Kidney epithelial cell (primary cell): ENCODE measurements around the gene MAP2K2. TPM values are rescaled to one million over a fixed set of nuclear protein-coding genes. Genes with fewer than 3 reads are reported as not detected.

ENCODE experiments used
- DNase-seq: peaks from one replicate; pipeline ENCODE4 v3.0.0-alpha.2; 2010; ENCODE audit warnings: low read depth
- H3K27me3 ChIP-seq: 2 replicates; pipeline ENCODE4 v1.6.0; 2011; ENCODE audit warnings: low read length; ENCODE audit not compliant: control insufficient read depth, insufficient read depth
- H3K36me3 ChIP-seq: 2 replicates; pipeline ENCODE4 v1.5.1; 2011; ENCODE audit warnings: low read length; ENCODE audit not compliant: control insufficient read depth, insufficient read depth
- H3K4me3 ChIP-seq: 2 replicates; pipeline ENCODE4 v1.5.1; 2011; ENCODE audit warnings: low read depth, mild to moderate bottlenecking, control low read depth, low read length
- total RNA-seq: library from RNA; depleted of rRNA; stranded (reverse); fragments of >200 nt; gene quantifications from 2 replicates; pipeline ENCODE4 v1.2.3, GENCODE V29; 2015
- TF ChIP-seq, protein P1 (sequence below): IDR thresholded peaks from 2 replicates; pipeline ENCODE4 v1.5.1; 2011; ENCODE audit warnings: mild to moderate bottlenecking, moderate library complexity, low read length, control low read depth, inconsistent platforms; ENCODE audit not compliant: insufficient read depth, poor library complexity, severe bottlenecking

Gene MAP2K2
- total RNA-seq, 1 donor from 2014 or later: 198 TPM

DNA sequence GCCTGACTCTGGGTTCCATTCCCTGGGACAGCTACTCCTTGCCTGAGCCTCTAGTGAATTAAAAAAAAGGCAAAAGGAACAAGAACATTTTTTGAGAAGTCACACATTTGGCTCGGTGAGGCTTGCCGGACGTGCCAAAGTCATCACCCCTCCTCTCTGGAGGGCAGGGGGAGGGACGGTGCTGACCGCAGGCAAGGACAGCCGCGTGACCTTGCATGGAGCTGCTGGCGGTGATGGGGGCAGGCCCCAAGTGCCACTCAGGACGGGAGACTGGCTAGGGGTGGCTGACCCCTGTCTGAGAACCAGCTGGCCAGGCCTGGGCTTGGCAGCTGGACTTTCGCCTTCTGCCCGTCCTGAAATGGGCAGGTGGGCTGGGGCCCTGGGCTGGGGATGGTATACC is 26.4 kb downstream of the MAP2K2 start:
- no peaks in the 10 kb centered on the region for H3K36me3 ChIP-seq
- H3K27me3 ChIP-seq: no peaks in the 10 kb centered on the region
- DNase-seq: no peak
- TF ChIP-seq, protein P1, sequence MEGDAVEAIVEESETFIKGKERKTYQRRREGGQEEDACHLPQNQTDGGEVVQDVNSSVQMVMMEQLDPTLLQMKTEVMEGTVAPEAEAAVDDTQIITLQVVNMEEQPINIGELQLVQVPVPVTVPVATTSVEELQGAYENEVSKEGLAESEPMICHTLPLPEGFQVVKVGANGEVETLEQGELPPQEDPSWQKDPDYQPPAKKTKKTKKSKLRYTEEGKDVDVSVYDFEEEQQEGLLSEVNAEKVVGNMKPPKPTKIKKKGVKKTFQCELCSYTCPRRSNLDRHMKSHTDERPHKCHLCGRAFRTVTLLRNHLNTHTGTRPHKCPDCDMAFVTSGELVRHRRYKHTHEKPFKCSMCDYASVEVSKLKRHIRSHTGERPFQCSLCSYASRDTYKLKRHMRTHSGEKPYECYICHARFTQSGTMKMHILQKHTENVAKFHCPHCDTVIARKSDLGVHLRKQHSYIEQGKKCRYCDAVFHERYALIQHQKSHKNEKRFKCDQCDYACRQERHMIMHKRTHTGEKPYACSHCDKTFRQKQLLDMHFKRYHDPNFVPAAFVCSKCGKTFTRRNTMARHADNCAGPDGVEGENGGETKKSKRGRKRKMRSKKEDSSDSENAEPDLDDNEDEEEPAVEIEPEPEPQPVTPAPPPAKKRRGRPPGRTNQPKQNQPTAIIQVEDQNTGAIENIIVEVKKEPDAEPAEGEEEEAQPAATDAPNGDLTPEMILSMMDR: no peak
- H3K4me3 ChIP-seq: no peak overlapping the region

DNA sequence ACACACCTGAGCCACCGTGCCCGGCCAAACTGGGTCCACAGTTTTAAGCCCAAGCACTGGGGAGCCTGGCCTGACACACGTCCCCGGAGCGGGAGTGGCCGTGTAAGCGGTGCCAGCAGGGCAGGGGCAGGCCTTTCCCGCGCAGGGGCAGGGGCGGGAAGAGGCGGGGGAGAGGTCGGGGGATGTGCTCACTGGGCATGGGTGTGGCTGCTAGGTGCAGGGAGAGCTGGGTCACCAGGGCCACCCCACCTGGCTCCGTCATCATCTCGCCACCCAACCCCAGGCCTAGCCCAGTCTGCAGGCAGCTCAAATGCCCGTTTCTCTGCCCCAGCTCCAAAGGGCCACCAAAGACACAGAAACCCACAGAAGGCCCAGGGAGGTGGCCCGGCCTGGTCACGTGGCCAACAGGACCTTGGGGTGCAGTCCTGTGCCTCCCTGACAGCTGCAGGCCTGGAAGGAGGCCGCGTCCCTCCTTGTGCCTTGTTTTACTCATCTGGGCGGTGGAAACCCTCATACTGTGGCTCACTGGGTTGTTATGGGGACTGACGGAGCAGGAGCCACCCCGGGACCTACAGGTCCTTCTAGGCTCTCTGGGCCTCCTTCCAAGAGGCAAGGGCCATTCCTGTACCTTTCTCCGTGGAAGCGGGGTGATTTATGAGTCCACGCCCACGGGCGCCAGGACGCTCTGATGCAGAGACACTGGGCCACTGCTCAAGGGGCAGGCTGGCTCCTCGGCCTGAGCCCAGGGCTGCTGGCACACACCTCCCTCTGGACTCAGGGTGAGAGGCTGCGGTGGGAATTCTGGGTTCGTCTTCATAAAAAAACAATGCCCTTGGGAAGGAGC is 27.7 kb downstream of the MAP2K2 start:
- TF ChIP-seq, protein P1: no peak
- H3K27me3 ChIP-seq: no peaks in the 10 kb centered on the region
- DNase-seq: no peak
- no peaks in the 10 kb centered on the region for H3K36me3 ChIP-seq
- H3K4me3 ChIP-seq: no peak overlapping the region

DNA sequence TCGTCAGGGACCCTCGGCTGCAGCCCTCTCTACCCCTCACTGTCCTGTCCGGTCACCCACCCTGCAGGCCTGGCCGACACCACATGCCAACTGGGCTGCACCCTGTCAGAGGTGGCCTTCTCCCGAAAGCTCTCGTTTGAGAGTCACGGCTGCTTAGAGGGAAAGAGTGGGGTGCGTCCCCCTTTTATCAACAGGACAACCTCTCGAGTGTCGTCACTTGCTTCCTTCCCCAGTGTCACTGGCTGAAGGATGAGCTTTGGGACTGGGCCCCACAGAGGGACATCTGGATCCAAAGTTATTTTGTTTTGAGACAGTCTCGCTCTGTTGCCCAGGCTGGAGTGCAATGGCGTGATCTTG is 28.5 kb downstream of the MAP2K2 start:
- Histone ChIP-seq H3K36me3 (no peaks in the 10 kb centered on the region), H3K27me3 (no peaks in the 10 kb centered on the region), H3K4me3 (no peak overlapping the region)
- no peak for DNase-seq
- TF ChIP-seq, protein P1: no peak

DNA sequence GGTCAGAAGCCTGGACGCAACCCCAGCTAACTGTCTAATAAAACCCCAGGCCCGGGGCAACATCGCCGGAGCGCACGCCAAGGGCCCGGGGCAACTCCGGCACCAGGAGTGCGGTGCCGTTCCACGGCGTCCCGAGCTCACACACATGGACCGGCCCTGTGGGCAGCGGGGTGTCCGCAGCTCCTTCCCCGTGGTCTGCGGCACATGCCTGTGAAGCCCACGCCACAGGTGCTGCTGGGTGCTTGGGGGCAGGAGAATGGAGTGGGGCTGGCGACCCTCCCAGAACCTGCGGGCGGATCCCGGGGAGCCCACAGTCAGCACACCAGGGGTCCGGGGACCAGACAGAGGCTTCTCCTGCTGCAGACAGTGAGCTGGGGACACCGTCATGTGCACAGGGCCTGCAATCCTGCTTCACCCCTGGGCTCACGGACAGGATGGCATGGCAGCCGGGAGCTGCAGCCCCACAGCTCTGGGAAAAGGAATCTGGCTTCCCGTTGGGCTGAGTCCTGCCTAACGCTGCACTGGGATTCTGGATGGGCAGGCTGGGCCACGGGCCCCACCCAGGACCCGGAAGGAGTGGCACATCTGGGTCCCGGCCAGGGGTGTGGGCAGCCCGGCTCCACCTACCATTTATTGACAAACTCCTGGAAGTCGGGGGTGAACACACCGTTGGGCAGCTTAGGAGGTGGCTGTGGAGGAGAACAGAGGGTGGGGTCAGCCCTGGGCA is 29.0 kb downstream of the MAP2K2 start:
- Histone ChIP-seq H3K36me3 (no peaks in the 10 kb centered on the region), H3K27me3 (no peaks in the 10 kb centered on the region), H3K4me3 (no peak overlapping the region)
- no peak for DNase-seq
- TF ChIP-seq, protein P1: no peak

DNA sequence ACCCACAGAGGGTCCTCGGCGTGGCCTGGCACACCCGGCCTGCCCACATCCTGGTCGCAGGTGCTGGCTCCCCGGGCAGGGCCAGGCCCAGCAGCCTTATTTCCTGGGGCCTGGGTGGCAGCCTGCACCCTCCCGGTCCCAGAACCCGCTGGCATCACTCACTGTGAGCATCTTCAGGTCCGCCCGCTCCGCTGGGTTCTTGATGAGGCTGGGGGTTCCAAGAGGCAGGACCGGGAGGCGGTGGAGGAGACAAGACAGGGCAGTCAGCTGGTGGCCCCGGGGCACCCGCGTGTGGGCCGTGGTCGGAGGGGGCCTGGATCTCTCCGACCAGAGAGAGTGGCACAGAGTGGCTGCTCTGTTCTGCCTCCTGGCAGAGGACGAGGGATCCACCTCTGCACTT is 29.6 kb downstream of the MAP2K2 start:
- Histone ChIP-seq H3K36me3 (peaks cover 2% of the 10 kb centered on the region), H3K4me3 (no peak overlapping the region), H3K27me3 (no peaks in the 10 kb centered on the region)
- no peak for DNase-seq
- TF ChIP-seq, protein P1: no peak
